HepG2 (cell line): ENCODE results near the gene MPPE1. TPM values are rescaled to one million over a fixed set of nuclear protein-coding genes. Genes with fewer than 3 reads are reported as not detected.
A peak's percentile ranks its signal among the peaks of the same experiment; 100 is the strongest.

Source experiments
- ATF6 ChIP-seq: sonication (generic); formaldehyde crosslinking; conservative IDR thresholded peaks from 2 replicates; pipeline ENCODE4 v1.4.0; 2020; ENCODE audit warnings: missing genetic modification reagents
- CHD2 ChIP-seq: IDR thresholded peaks from 2 replicates; pipeline ENCODE4 v1.6.1; 2011; ENCODE audit warnings: low read depth, low read length, improper control_type of control experiment
- CREBL2 ChIP-seq: sonication (generic); formaldehyde crosslinking; IDR thresholded peaks from 2 replicates; pipeline ENCODE4 v1.8.1; 2023; ENCODE audit warnings: missing genetic modification reagents, mild to moderate bottlenecking, borderline replicate concordance
- ETV5 ChIP-seq: IDR thresholded peaks from 2 replicates; pipeline ENCODE4 v1.6.1; 2018; ENCODE audit warnings: missing biosample characterization, missing genetic modification reagents, inconsistent platforms, borderline replicate concordance
- GABPB1 ChIP-seq: IDR thresholded peaks from 2 replicates; pipeline ENCODE4 v1.6.1; 2016; ENCODE audit warnings: mild to moderate bottlenecking, missing genetic modification reagents, moderate library complexity, missing compliant biosample characterization
- GLMP ChIP-seq: sonication (generic); formaldehyde crosslinking; IDR thresholded peaks from 2 replicates; pipeline ENCODE4 v1.9.0; 2021; ENCODE audit warnings: missing genetic modification reagents, mild to moderate bottlenecking, borderline replicate concordance
- HMG20B ChIP-seq: conservative IDR thresholded peaks from 2 replicates; pipeline ENCODE4 v1.6.1; 2016; ENCODE audit warnings: missing genetic modification reagents, missing compliant biosample characterization
- HMGA1 ChIP-seq: sonication (generic); formaldehyde crosslinking; conservative IDR thresholded peaks from 2 replicates; pipeline ENCODE4 v1.4.0; 2020; ENCODE audit warnings: missing genetic modification reagents
- KMT2B ChIP-seq: IDR thresholded peaks from 2 replicates; pipeline ENCODE4 v1.6.1; 2016; ENCODE audit warnings: missing genetic modification reagents, missing compliant biosample characterization
- MBD4 ChIP-seq: IDR thresholded peaks from 2 replicates; pipeline ENCODE4 v1.6.1; 2012; ENCODE audit warnings: low read length, inconsistent platforms, borderline replicate concordance
- NFYC ChIP-seq: IDR thresholded peaks from 2 replicates; pipeline ENCODE4 v1.6.1; 2016; ENCODE audit warnings: missing genetic modification reagents, missing compliant biosample characterization
- PHF8 ChIP-seq: sonication (generic); formaldehyde crosslinking; IDR thresholded peaks from 2 replicates; pipeline ENCODE4 v1.5.0; 2020; ENCODE audit warnings: missing genetic modification reagents
- PRDM15 ChIP-seq: sonication (generic); formaldehyde crosslinking; IDR thresholded peaks from 2 replicates; pipeline ENCODE4 v1.4.0; 2020; ENCODE audit warnings: missing genetic modification reagents
- SAFB2 ChIP-seq: sonication (generic); formaldehyde crosslinking; IDR thresholded peaks from 2 replicates; pipeline ENCODE4 v1.5.1; 2020; ENCODE audit warnings: missing genetic modification reagents, low read depth, mild to moderate bottlenecking, borderline replicate concordance
- SRSF9 ChIP-seq: fragments of 200-400 bp; formaldehyde crosslinking; IDR thresholded peaks from 2 replicates; pipeline ENCODE4 v1.6.1; 2018; ENCODE audit warnings: borderline replicate concordance, mild to moderate bottlenecking, low read depth, low read length; ENCODE audit not compliant: insufficient read depth, poor library complexity, severe bottlenecking
- ZBTB43 ChIP-seq: sonication (generic); formaldehyde crosslinking; conservative IDR thresholded peaks from 2 replicates; pipeline ENCODE4 v1.4.0; 2020; ENCODE audit warnings: missing genetic modification reagents
- ZNF143 ChIP-seq: sonication (generic); formaldehyde crosslinking; IDR thresholded peaks from 2 replicates; pipeline ENCODE4 v1.4.0; 2020; ENCODE audit warnings: missing genetic modification reagents
- ZNF350 ChIP-seq: sonication (generic); formaldehyde crosslinking; IDR thresholded peaks from 2 replicates; pipeline ENCODE4 v1.4.0; 2020; ENCODE audit warnings: mild to moderate bottlenecking, low read depth, missing genetic modification reagents, borderline replicate concordance
- ZNF430 ChIP-seq: sonication (generic); formaldehyde crosslinking; IDR thresholded peaks from 2 replicates; pipeline ENCODE4 v1.9.0; 2021; ENCODE audit warnings: mild to moderate bottlenecking, missing genetic modification reagents
- ZNF510 ChIP-seq: sonication (generic); formaldehyde crosslinking; IDR thresholded peaks from 2 replicates; pipeline ENCODE4 v1.4.0; 2020; ENCODE audit warnings: low read depth, mild to moderate bottlenecking, missing genetic modification reagents
- polyA plus RNA-seq, 8 experiments: library from polyadenylated mRNA; depleted of rRNA in 3 of 8; stranded (reverse) in 7 of 8; unstranded in 1 of 8; fragments of >200 nt; fragmentation: Illumina TruSeq in 4 of 8; extraction: Trizol in 4 of 8; gene quantifications; 2 replicates each; pipeline versions ENCODE4 v1.2.1 to v1.2.3, GENCODE V29; 2011 to 2016; ENCODE audit warnings: low read depth in 4 of 8, missing spikeins in 1 of 8, mixed read lengths in 1 of 8; ENCODE audit not compliant: insufficient read depth in 1 of 8
- total RNA-seq, 5 experiments: library from RNA; depleted of rRNA; stranded (reverse); fragments of >200 nt; fragmentation: Illumina TruSeq; extraction: Trizol; gene quantifications; 2 replicates each; pipeline ENCODE4 v1.2.3, GENCODE V29; 2016; ENCODE audit warnings: low read depth in 1 of 5

MPPE1 gene
- total and polyA plus RNA-seq, 2 of the 13 experiments (the other 11 are each of a cell fraction or from before 2014, with no cell fraction given): 9.6 to 11.9 TPM

GRCh38 chr18:11908182-11909060, at the start of gene MPPE1 (continued):
- no peak for TF ChIP-seq ZNF510 (CRISPR knock-in tag)
- TF ChIP-seq KMT2B (CRISPR knock-in tag): peak; percentile 70
- TF ChIP-seq GLMP (CRISPR knock-in tag): no peak
- TF ChIP-seq ZBTB43 (CRISPR knock-in tag): no peak
- no peak for TF ChIP-seq CREBL2 (CRISPR knock-in tag)
- no peak for TF ChIP-seq SRSF9
- TF ChIP-seq ETV5 (CRISPR knock-in tag): peak; percentile 73; the same call in 1 of the 2 replicates
- no peak for TF ChIP-seq HMGA1 (CRISPR knock-in tag)
- TF ChIP-seq ZNF350 (CRISPR knock-in tag): peak; percentile 68
- peak; percentile 41; the same call in 1 of the 2 replicates for TF ChIP-seq ZNF430 (CRISPR knock-in tag)
- TF ChIP-seq NFYC (CRISPR knock-in tag): no peak
- TF ChIP-seq CHD2: 0 out of 2 replicates have a peak, but pooled peaks have one; percentile 7
- peak; percentile 58; the same call in 1 of the 2 replicates for TF ChIP-seq SAFB2
- TF ChIP-seq ATF6 (CRISPR knock-in tag): no peak
- no peak; the same call in 1 of the 2 replicates for TF ChIP-seq PRDM15 (CRISPR knock-in tag)
- TF ChIP-seq ZNF143 (CRISPR knock-in tag): no peak; the same call in 1 of the 2 replicates
- TF ChIP-seq HMG20B (CRISPR knock-in tag): no peak
- TF ChIP-seq PHF8 (CRISPR knock-in tag): peak; percentile 96
- TF ChIP-seq GABPB1 (CRISPR knock-in tag): peak; percentile 94
- no peak for TF ChIP-seq MBD4
